ENCODE data around the gene CAMP.
"Not testable (repeated sequence)": the region's sequence is repeated elsewhere in the genome, so short reads cannot be mapped to it uniquely, and the experiment has no call there.

Gene CAMP

DNA sequence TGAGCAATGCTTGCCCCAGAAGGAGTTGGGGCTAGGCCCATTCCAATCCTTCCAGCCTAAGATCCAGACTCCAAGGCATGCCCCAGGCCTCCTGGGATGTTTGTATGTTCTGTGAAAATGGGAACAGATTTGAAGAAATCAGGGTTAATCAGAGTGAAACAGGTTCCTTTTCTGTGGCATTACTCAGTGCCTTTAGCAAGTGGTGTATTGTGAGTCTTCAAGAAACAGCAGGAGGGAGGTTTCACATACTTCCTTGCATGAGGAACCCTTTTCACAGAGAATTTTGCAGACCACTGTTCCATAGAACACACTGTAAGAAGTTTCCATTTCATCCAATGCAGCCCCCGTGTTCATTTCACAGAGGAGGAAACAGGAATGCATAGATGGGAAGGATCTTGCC is 26.7 kb upstream of the CAMP start:
- no peaks in the 10 kb centered on the region for H3K4me1 Mint-ChIP-seq (ENCODE audit: low read depth)
- H3K27me3 Mint-ChIP-seq, result no peaks in the 10 kb centered on the region
- H3K36me3 Mint-ChIP-seq (ENCODE audit: low read depth), result no peaks in the 10 kb centered on the region
- no peak overlapping the region for H3K27ac Mint-ChIP-seq
- H3K9me3 Mint-ChIP-seq, result no peaks in the 10 kb centered on the region
- no peak overlapping the region for H3K4me3 Mint-ChIP-seq

DNA sequence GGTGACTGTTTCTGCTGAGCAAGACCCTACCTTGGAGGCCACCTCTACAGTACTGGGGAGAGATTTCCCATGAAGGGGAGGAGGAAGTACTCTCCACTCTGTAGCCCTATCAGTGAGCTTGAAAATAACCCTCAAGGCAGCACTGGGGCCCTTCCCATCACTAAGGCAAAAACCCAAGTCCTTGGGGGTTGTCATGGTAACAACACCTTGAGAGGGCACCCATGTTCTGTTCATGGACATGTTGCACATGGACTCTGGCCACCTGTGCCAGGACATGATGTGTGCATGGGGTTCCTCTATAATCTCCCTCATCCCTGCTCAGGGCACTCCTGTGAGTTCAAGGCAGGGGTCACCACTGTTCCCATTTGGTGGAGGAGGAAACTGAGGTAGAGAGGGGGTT is 24.2 kb upstream of the CAMP start:
- no peak overlapping the region for H3K27ac Mint-ChIP-seq
- no peaks in the 10 kb centered on the region for H3K27me3 Mint-ChIP-seq
- no peaks in the 10 kb centered on the region for H3K4me1 Mint-ChIP-seq (ENCODE audit: low read depth)
- no peak overlapping the region for H3K4me3 Mint-ChIP-seq
- no peaks in the 10 kb centered on the region for H3K36me3 Mint-ChIP-seq (ENCODE audit: low read depth)
- no peaks in the 10 kb centered on the region for H3K9me3 Mint-ChIP-seq

DNA sequence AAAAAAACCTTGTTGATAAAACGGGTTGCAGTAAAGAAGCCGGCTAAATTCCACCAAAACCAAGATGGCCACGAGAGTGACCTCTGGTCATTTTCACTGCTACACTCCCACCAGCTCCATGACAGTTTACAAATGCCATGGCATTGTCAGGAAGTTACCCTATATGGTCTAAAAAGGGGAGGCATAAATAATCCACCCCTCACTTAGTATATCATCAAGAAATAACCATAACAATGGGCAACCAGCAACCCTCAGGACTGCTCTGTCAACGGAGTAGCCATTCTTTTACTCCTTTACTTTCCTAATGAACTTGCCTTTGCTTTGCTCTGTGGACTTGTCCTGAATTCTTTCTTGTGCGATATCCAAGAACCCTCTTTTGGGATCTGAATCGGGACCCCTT is 20.7 kb upstream of the CAMP start:
- no peak overlapping the region for H3K4me3 Mint-ChIP-seq

DNA sequence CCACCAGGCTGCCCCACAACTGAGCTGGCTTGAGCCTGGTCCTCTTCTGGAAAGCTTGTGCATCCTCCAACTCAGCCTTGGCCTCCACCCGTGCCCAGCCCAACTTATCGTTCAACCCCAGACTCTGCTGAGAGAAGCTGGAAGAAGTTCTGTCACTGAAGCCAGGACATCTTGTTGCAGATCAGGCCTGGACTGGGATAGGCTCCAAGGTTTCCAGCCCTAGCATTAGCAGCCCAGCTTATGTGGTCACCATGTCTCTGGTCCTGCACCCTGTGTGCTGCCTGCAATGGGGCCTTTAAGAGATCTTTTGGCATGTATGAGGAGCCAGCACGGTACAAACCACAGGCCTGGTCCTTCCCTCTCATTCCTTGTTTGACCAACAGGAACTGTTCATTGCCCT is 15.2 kb upstream of the CAMP start:
- H3K9me3 Mint-ChIP-seq, result no peaks in the 10 kb centered on the region
- H3K36me3 Mint-ChIP-seq (ENCODE audit: low read depth), result no peaks in the 10 kb centered on the region
- H3K27me3 Mint-ChIP-seq, result no peaks in the 10 kb centered on the region
- no peak overlapping the region for H3K4me3 Mint-ChIP-seq
- H3K27ac Mint-ChIP-seq, result no peak overlapping the region
- H3K4me1 Mint-ChIP-seq (ENCODE audit: low read depth), result no peaks in the 10 kb centered on the region

More for the DNA sequence above, 20.7 kb upstream of the CAMP start:
- Mint-ChIP-seq H3K9me3 (no peaks in the 10 kb centered on the region), H3K27ac (no peak overlapping the region), H3K4me1 (ENCODE audit: low read depth) (no peaks in the 10 kb centered on the region), H3K27me3 (no peaks in the 10 kb centered on the region), H3K36me3 (ENCODE audit: low read depth) (no peaks in the 10 kb centered on the region)

DNA sequence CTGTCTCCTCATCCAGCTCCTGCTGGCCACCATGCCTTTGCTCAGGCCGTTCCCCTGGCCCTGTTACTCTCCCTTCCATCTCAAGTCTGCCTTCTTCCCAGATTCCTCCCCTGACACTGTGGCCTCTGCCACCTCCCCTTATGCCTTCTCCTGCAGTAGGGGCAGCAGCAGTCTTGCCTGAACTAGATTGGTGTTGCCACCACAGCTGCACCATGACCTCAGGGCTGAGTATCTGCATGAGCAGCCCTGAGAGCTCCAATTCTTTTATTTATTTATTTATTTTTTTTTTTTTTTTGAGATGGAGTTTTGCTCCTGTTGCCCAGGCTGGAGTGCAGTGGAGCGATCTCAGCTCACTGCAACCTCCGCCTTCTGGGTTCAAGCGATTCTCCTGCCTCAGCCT is 13.8 kb upstream of the CAMP start:
- no peaks in the 10 kb centered on the region for H3K27me3 Mint-ChIP-seq
- no peaks in the 10 kb centered on the region for H3K9me3 Mint-ChIP-seq
- no peak overlapping the region for H3K27ac Mint-ChIP-seq
- H3K36me3 Mint-ChIP-seq (ENCODE audit: low read depth), result no peaks in the 10 kb centered on the region
- no peak overlapping the region for H3K4me3 Mint-ChIP-seq
- H3K4me1 Mint-ChIP-seq (ENCODE audit: low read depth), result no peaks in the 10 kb centered on the region

DNA sequence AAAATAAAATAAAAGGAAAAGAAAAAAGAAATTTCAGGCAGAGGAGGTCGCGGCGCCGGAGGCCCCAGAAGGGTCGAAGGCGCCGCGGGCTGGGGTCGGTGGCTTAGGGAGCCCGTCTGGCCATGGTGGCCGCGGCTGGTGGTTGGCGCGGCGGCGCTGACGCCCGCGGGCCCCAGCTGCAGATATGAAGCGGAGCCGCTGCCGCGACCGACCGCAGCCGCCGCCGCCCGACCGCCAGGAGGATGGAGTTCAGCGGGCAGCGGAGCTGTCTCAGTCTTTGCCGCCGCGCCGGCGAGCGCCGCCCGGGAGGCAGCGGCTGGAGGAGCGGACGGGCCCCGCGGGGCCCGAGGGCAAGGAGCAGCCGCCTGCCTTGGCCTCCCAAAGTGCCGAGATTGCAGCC is 12.8 kb upstream of the CAMP start:
- H3K36me3 Mint-ChIP-seq (ENCODE audit: low read depth); H3K4me3 Mint-ChIP-seq; H3K27ac Mint-ChIP-seq; H3K4me1 Mint-ChIP-seq (ENCODE audit: low read depth); H3K9me3 Mint-ChIP-seq; H3K27me3 Mint-ChIP-seq: not testable (repeated sequence)

DNA sequence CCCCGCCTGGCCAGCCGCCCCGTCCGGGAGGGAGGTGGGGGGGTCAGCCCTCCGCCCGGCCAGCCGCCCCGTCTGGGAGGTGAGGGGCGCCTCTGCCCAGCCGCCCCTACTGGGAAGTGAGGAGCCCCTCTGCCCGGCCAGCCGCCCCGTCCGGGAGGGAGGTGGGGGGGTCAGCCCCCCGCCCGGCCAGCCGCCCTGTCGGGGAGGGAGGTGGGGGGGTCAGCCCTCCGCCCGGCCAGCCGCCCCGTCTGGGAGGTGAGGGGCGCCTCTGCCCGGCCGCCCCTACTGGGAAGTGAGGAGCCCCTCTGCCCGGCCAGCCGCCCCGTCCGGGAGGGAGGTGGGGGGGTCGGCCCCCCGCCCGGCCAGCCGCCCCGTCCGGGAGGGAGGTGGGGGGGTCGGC is 11.5 kb upstream of the CAMP start:
- not testable (repeated sequence) for H3K9me3 Mint-ChIP-seq; H3K4me1 Mint-ChIP-seq (ENCODE audit: low read depth); H3K27ac Mint-ChIP-seq; H3K4me3 Mint-ChIP-seq; H3K36me3 Mint-ChIP-seq (ENCODE audit: low read depth); H3K27me3 Mint-ChIP-seq

DNA sequence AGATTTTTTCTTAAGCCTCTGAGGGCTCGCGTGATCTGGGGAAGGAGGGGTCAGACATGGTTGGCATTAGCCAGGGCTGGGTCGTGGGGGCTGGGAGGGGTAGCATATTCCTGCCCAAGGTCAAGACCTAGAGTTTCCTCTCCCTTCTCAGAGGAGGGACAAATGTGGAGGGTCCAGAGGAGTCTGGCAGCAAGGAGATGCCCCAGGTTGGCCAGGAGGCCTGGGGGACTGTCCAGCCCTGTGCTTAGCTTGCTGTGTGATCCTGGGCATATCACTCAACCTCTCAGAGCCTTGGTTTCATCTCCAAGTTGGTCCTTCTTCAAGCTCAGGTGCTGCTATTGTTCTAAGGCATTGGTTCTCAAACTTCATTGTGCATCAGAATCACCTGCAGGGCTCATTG is 9.1 kb upstream of the CAMP start:
- Mint-ChIP-seq H3K36me3 (ENCODE audit: low read depth) (no peaks in the 10 kb centered on the region), H3K9me3 (no peaks in the 10 kb centered on the region), H3K27ac (no peak overlapping the region), H3K4me1 (ENCODE audit: low read depth) (no peaks in the 10 kb centered on the region), H3K4me3 (no peak overlapping the region), H3K27me3 (no peaks in the 10 kb centered on the region)

DNA sequence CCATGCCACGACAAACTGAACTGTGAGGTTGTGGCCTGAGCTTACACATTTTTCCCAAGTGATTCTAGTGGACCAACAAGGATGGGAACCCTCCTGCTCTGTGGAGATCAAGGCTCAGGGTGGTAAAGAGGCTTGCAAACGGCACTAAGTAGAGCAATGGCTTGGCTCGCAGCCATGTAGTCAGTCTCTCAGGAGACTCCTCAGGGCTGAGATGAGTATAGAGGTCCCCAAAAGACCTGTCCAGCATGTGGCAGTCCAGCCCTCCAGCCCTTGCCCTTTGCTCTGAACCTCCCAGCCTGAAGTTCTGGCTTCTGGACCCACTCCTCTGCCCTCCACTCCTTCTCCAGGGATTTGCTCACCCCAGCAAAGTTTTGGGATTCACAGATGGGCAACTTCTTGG is 8.3 kb upstream of the CAMP start:
- Mint-ChIP-seq H3K36me3 (ENCODE audit: low read depth) (no peaks in the 10 kb centered on the region), H3K9me3 (no peaks in the 10 kb centered on the region), H3K4me1 (ENCODE audit: low read depth) (no peaks in the 10 kb centered on the region), H3K27ac (no peak overlapping the region), H3K27me3 (no peaks in the 10 kb centered on the region), H3K4me3 (no peak overlapping the region)

DNA sequence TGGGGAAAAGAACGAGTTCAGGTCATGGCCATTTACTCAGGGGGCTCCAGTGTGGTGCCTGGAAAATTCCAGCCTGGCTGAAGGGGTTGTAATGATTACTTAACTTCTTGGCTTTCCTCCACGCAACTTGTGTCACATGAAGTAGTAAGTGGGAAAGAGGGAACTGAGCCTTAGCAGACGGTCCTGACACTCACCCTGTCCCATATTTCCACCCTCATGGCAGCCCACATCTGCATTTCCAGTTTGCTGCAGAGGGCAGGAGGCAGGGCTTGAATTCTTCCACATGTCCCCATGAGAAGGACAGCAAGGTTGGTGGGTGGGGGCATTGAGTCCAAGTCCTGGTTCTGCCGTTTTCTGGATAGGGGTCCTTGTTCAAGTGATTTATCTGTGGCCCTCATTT is 7.8 kb upstream of the CAMP start:
- Mint-ChIP-seq H3K36me3 (ENCODE audit: low read depth) (no peaks in the 10 kb centered on the region), H3K4me1 (ENCODE audit: low read depth) (no peaks in the 10 kb centered on the region), H3K27ac (no peak overlapping the region), H3K4me3 (no peak overlapping the region), H3K27me3 (no peaks in the 10 kb centered on the region), H3K9me3 (no peaks in the 10 kb centered on the region)

DNA sequence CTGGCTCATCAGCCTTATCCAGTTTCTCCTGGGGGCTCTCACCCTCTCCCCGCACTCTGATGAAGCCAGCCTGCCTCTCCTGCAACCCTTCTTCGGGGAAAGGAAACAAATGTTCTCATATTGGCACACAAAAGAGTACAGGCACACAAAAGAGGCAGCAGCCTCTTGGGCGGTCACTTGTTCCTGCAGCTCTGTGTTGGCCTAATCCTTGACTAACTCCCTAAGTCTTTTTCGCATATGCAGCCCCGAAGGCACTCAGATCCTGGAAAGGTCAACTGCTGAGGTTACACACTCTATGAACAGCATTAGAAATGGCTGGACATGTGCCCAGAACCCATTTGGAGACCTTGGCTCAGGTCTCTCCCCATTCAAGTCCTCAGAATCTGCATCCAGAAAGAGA is 7.4 kb upstream of the CAMP start:
- H3K4me1 Mint-ChIP-seq (ENCODE audit: low read depth), result no peaks in the 10 kb centered on the region
- no peaks in the 10 kb centered on the region for H3K27me3 Mint-ChIP-seq
- H3K4me3 Mint-ChIP-seq, result no peak overlapping the region
- no peaks in the 10 kb centered on the region for H3K36me3 Mint-ChIP-seq (ENCODE audit: low read depth)
- H3K27ac Mint-ChIP-seq, result no peak overlapping the region
- H3K9me3 Mint-ChIP-seq, result no peaks in the 10 kb centered on the region

DNA sequence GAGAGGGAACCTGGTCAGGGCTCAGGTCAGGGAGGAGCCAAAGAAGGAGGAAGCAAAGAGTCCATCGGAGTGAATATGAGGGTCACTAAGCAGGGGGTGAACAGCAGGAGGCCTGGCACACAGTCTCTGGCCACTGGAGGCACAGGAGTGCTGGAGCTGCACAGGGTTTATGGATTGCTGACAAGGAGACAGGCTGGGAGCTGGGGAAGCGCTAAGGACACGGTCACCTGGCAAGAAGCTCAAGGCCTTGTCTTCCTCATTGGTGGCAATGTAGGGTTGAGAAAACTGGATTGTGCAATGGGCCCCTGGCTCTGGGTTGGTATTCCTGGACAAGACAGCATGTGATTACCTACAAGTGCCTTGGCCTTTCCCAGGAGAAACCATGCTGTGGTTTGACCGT is 5.8 kb upstream of the CAMP start:
- no peak overlapping the region for H3K4me3 Mint-ChIP-seq
- no peak overlapping the region for H3K27ac Mint-ChIP-seq

DNA sequence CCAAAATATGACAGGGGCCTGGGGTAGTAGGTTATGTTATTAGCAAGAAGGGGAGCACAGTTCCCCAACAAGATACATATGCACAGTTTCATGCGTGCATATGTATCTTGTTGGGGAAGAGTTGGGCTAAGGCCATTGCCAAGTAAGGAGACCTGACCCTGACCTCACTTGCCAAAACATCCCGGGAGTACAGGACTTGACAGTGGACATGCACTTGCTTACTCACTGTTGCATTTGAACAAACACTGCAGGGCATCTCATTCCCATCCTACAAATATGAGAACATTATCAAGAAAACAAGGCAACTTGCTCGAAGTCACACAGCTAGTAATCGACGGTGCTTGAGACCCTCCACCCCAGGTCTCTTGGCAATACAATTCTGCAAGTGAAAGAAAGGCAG is 4.8 kb upstream of the CAMP start:
- no peak overlapping the region for H3K4me3 Mint-ChIP-seq
- H3K27ac Mint-ChIP-seq, result no peak overlapping the region
- no peaks in the 10 kb centered on the region for H3K27me3 Mint-ChIP-seq
- H3K9me3 Mint-ChIP-seq, result no peaks in the 10 kb centered on the region
- H3K36me3 Mint-ChIP-seq (ENCODE audit: low read depth), result no peaks in the 10 kb centered on the region
- peaks cover 11% of the 10 kb centered on the region for H3K4me1 Mint-ChIP-seq (ENCODE audit: low read depth)

More for the DNA sequence above, 5.8 kb upstream of the CAMP start:
- no peaks in the 10 kb centered on the region for H3K27me3 Mint-ChIP-seq
- H3K9me3 Mint-ChIP-seq, result no peaks in the 10 kb centered on the region
- H3K36me3 Mint-ChIP-seq (ENCODE audit: low read depth), result no peaks in the 10 kb centered on the region
- peaks cover 10% of the 10 kb centered on the region for H3K4me1 Mint-ChIP-seq (ENCODE audit: low read depth)

DNA sequence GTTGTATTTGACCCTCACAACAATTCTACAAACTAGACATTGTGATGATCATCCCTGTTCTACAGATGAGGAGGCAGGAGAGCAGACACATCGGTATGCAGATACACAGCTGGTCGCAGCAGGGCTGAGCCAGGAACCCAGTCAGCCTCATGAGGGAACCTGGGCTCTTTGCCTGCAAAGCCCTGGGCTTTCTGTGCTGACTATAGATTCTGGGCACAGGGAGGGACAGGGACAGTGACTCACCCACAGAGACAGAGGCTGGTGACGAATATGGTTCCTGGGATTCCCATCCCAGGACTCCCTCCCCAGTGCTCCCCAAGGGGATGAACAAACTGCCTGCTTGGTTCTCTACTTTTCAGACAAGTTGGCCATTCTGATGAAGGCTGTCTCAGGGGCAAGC is 3.8 kb upstream of the CAMP start:
- H3K36me3 Mint-ChIP-seq (ENCODE audit: low read depth), result no peaks in the 10 kb centered on the region
- H3K4me3 Mint-ChIP-seq, result no peak overlapping the region

DNA sequence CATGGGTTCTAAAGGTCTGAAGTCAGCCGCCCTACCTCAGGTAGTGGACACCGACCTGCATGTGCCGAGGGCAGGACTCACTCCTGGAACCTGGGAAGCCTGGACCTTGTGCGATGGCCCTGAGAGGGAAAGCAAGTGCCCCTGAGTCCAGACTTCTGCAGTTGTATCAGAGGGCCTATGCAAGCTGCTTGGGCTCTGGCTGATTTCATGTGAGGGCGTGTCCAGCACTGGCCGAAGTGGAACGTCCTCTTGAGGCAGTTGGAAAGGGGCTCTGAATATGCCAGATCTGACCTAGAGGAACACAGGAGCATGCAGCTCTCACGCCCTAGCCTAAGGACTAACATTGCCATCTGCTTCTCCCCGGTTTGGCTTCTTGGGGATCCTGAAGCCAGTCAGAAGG is 2.5 kb upstream of the CAMP start:
- H3K36me3 Mint-ChIP-seq (ENCODE audit: low read depth), result no peaks in the 10 kb centered on the region
- H3K27me3 Mint-ChIP-seq, result no peaks in the 10 kb centered on the region
- no peak overlapping the region for H3K27ac Mint-ChIP-seq
- no peak overlapping the region for H3K4me3 Mint-ChIP-seq
- H3K9me3 Mint-ChIP-seq, result no peaks in the 10 kb centered on the region
- peaks cover 15% of the 10 kb centered on the region for H3K4me1 Mint-ChIP-seq (ENCODE audit: low read depth)

More for the DNA sequence above, 3.8 kb upstream of the CAMP start:
- no peaks in the 10 kb centered on the region for H3K9me3 Mint-ChIP-seq
- peaks cover 15% of the 10 kb centered on the region for H3K4me1 Mint-ChIP-seq (ENCODE audit: low read depth)
- H3K27me3 Mint-ChIP-seq, result no peaks in the 10 kb centered on the region
- no peak overlapping the region for H3K27ac Mint-ChIP-seq

DNA sequence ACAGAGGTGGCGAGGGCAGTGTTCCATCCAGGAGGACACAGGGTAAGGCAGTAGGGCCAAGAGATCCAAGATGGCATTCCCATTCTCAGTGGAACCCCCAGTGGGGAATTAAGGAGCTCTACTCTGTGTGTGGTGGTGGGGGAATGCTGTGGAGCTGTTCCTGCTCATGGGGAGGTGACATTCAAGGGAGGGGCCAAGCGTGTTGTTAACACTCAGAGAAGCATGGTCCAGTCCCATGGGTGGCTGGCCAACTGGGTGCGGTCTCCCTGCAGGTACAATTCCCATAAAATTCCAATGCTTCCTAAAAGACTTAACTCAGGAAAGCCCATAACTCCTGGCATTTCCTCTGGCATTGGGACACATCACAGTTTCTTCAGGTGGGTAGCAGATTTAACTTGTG is 2.3 kb downstream of the CAMP start:
- no peaks in the 10 kb centered on the region for H3K9me3 Mint-ChIP-seq
- no peaks in the 10 kb centered on the region for H3K36me3 Mint-ChIP-seq (ENCODE audit: low read depth)
- no peaks in the 10 kb centered on the region for H3K27me3 Mint-ChIP-seq
- H3K4me1 Mint-ChIP-seq (ENCODE audit: low read depth), result peaks cover 25% of the 10 kb centered on the region
- no peak overlapping the region for H3K27ac Mint-ChIP-seq
- H3K4me3 Mint-ChIP-seq, result no peak overlapping the region

DNA sequence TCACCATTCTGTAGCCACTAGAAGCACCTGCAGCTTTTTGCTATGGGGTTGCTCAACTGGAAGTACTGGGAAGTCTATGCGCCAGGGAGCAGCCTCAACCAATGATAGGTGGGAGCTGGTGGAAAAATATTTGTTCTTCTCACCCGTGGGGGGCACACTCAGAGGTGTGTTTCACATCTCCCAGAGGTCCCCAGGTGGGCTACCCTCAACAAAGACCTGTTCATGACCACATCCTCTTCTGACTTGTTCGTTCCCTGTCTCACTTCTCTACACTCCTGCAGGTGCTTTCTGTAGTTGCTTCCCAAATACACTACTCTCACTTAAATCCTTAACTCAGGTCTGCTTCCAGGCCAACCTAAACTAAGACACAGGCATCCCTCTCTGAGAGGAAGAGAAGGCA is 3.6 kb downstream of the CAMP start:
- H3K4me1 Mint-ChIP-seq (ENCODE audit: low read depth), result peaks cover 18% of the 10 kb centered on the region
- H3K4me3 Mint-ChIP-seq, result no peak overlapping the region
- H3K27ac Mint-ChIP-seq, result no peak overlapping the region
- no peaks in the 10 kb centered on the region for H3K9me3 Mint-ChIP-seq
- H3K36me3 Mint-ChIP-seq (ENCODE audit: low read depth), result no peaks in the 10 kb centered on the region
- no peaks in the 10 kb centered on the region for H3K27me3 Mint-ChIP-seq

Data from stimulated activated naive CD8-positive, alpha-beta T cell treated with anti-CD3 and anti-CD28 coated beads, Interleukin-15, Interleukin-2, amounts not matched to agents 100 ng/mL and 50 ng/mL, for 24 hours (primary cell).